HG03520 (cell line): ENCODE measurements around the gene LPIN1.
"Not testable (repeated sequence)": the region's sequence is repeated elsewhere in the genome, so short reads cannot be mapped to it uniquely, and the experiment has no call there.

Experiments
- ATAC-seq: cut with Tn5 transposase; IDR thresholded peaks from one replicate; pipeline ENCODE4 v1.9.1; 2021; ENCODE audit warnings: mild to moderate bottlenecking, moderate library complexity; ENCODE audit not compliant: unreplicated experiment

The LPIN1 gene

GRCh38 chr2:11807156-11808015 is 61.0 kb downstream of the LPIN1 start:
- ATAC-seq, result no peak

GRCh38 chr2:11808016-11808400 is 61.6 kb downstream of the LPIN1 start:
- no peak for ATAC-seq

- ATAC-seq, result no peak
Measured at GRCh38 chr2:11809586-11810236, 63.3 kb downstream of the LPIN1 start.

- ATAC-seq, result no peak
Measured at GRCh38 chr2:11810237-11810977, 64.0 kb downstream of the LPIN1 start.

- ATAC-seq, result no peak
Measured at GRCh38 chr2:11811036-11811654, 64.7 kb downstream of the LPIN1 start.

- ATAC-seq, result no peak
Measured at GRCh38 chr2:11812466-11813248, 66.2 kb downstream of the LPIN1 start.

- ATAC-seq, result not testable (repeated sequence)
Measured at GRCh38 chr2:11813345-11813744, 66.9 kb downstream of the LPIN1 start.

- no peak for ATAC-seq
Measured at GRCh38 chr2:11813951-11814350, 67.5 kb downstream of the LPIN1 start.

GRCh38 chr2:11814979-11815510 is 68.6 kb downstream of the LPIN1 start:
- no peak for ATAC-seq

- not testable (repeated sequence) for ATAC-seq
Measured at GRCh38 chr2:11816935-11817334, 70.5 kb downstream of the LPIN1 start.

GRCh38 chr2:11819235-11819729 is 72.8 kb downstream of the LPIN1 start:
- ATAC-seq, result no peak

- no peak for ATAC-seq
Measured at GRCh38 chr2:11820650-11821049, 74.2 kb downstream of the LPIN1 start.

- no peak for ATAC-seq
Measured at GRCh38 chr2:11821705-11822104, 75.3 kb downstream of the LPIN1 start.

- not testable (repeated sequence) for ATAC-seq
Measured at GRCh38 chr2:11822359-11822745, 75.9 kb downstream of the LPIN1 start.

- ATAC-seq, result no peak
Measured at GRCh38 chr2:11822746-11823451, 76.5 kb downstream of the LPIN1 start.

GRCh38 chr2:11824901-11825828 is 78.7 kb downstream of the LPIN1 start:
- no peak for ATAC-seq

- ATAC-seq, result no peak
Measured at GRCh38 chr2:11827547-11827946, 81.1 kb downstream of the LPIN1 start.

GRCh38 chr2:11828933-11829323 is 82.5 kb downstream of the LPIN1 start:
- ATAC-seq, result no peak
